T-helper 17 cell (primary cell): ENCODE measurements around the gene CLEC4C. TPM values are rescaled to one million over a fixed set of nuclear protein-coding genes. Genes with fewer than 3 reads are reported as not detected.
"Not testable (repeated sequence)": the region's sequence is repeated elsewhere in the genome, so short reads cannot be mapped to it uniquely, and the experiment has no call there.

Experiments
- ATAC-seq: fragments of 150-1000 bp; cut with Tn5 transposase; 2 replicates; pipeline ENCODE4 v1.10.0; 2021; ENCODE audit warnings: mild to moderate bottlenecking, moderate library complexity
- DNase-seq, 3 donors: peaks; one replicate each; pipeline versions ENCODE4 v3.0.0 to v3.0.0-alpha.2; 2020 to 2021
- H3K9me3 ChIP-seq: one replicate; pipeline ENCODE4 v1.7.0; 2013; ENCODE audit warnings: low read length, mild to moderate bottlenecking; ENCODE audit not compliant: control insufficient read depth, poor library complexity, severe bottlenecking
- H3K27ac Mint-ChIP-seq: one replicate; pipeline ENCODE4 v1.8.0; 2022; ENCODE audit warnings: mild to moderate bottlenecking, moderate library complexity, mixed read lengths
- H3K27me3 Mint-ChIP-seq: one replicate; pipeline ENCODE4 v1.8.0; 2022; ENCODE audit warnings: mixed read lengths
- H3K36me3 Mint-ChIP-seq: one replicate; pipeline ENCODE4 v1.8.0; 2022; ENCODE audit warnings: low read depth, mixed read lengths
- H3K4me1 Mint-ChIP-seq: one replicate; pipeline ENCODE4 v1.8.0; 2022; ENCODE audit warnings: mild to moderate bottlenecking, mixed read lengths
- H3K4me3 Mint-ChIP-seq: one replicate; pipeline ENCODE4 v1.8.0; 2022; ENCODE audit warnings: mild to moderate bottlenecking, moderate library complexity, mixed read lengths
- total RNA-seq, 4 donors: library from RNA in 2 of 4; stranded (reverse) in 2 of 4; gene quantifications; one replicate each; pipeline ENCODE4 v1.2.3 and lab custom pipeline; 2022 to 2026

Gene CLEC4C
- not detected for total RNA-seq
- 0 reads per million in 2 donors for total RNA-seq (lab: John Stamatoyannopoulos, UW)

GRCh38 chr12:7747246-7747645 lies at the start of gene CLEC4C:
CLEC4C (minus strand) TSS chr12:7747375; CDS start chr12:7747348, 27 bp downstream.
- no peak within 1 kb of the TSS for H3K4me3 Mint-ChIP-seq
- DNase-seq = no peak
- no peaks in the 10 kb centered on the region for H3K4me1 Mint-ChIP-seq
- peak within 1 kb of the TSS; percentile 14 for H3K27ac Mint-ChIP-seq
- H3K27me3 Mint-ChIP-seq = no peaks in the 10 kb centered on the region
- H3K36me3 Mint-ChIP-seq = peaks cover 7% of the 10 kb centered on the region
- no peak for ATAC-seq
- H3K9me3 ChIP-seq = no peaks in the 10 kb centered on the region

GRCh38 chr12:7793211-7793610 lies 46.0 kb upstream of the CLEC4C start:
- H3K9me3 ChIP-seq = no peaks in the 10 kb centered on the region
- H3K27ac Mint-ChIP-seq = no peak overlapping the region
- DNase-seq (no peak), ATAC-seq (no peak)
- peaks cover 25% of the 10 kb centered on the region for H3K27me3 Mint-ChIP-seq
- H3K4me1 Mint-ChIP-seq = no peaks in the 10 kb centered on the region
- no peaks in the 10 kb centered on the region for H3K36me3 Mint-ChIP-seq
- no peak overlapping the region for H3K4me3 Mint-ChIP-seq

DNA sequence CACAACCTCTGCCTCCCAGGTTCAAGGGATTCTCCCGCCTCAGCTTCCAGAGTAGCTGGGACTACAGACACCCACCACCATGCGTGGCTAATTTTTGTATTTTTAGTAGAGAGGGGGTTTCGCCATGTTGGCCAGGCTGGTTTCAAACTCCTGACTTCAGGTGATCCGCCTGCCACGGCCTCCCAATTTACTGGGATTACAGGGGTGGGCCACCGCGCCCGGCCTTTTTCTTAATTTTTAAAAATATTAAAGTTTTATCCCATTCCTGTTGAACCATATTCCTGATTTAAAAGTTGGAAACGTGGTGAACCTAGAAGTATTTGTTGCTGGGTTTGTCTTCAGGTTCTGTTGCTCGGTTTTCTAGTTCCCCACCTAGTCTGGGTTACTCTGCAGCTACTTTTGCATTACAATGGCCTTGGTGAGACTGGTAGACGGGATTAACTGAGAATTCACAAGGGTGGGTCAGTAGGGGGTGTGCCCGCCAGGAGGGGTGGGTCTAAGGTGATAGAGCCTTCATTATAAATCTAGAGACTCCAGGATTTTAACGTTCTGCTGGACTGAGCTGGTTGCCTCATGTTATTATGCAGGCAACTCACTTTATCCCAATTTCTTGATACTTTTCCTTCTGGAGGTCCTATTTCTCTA lies 41.8 kb upstream of the CLEC4C start, which contains the start of gene NANOG:
NANOG (plus strand) TSS at position 519 of the 645 bp plus-strand sequence. CDS start 213 bp downstream, outside the sequence.
- H3K9me3 ChIP-seq, DNase-seq, H3K4me3 Mint-ChIP-seq, H3K4me1 Mint-ChIP-seq, H3K27ac Mint-ChIP-seq, H3K36me3 Mint-ChIP-seq, ATAC-seq: not testable (repeated sequence)
- H3K27me3 Mint-ChIP-seq = peaks cover 36% of the 10 kb centered on the region

DNA sequence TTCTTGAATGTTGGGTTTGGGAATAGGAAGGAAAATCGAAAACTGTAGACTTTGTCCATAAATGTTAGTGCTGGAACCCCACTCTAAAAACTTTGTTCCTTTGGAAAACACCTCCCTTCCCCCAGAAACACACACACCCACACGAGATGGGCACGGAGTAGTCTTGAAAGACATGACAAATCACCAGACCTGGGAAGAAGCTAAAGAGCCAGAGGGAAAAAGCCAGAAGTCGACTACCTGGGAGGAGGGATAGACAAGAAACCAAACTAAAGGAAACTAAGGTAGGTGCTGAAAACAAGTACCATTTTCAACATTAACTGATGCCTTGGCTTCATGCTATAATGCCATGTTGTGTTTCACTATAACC lies 41.1 kb upstream of the CLEC4C start:
- H3K27ac Mint-ChIP-seq = no peak overlapping the region
- ATAC-seq (no peak), DNase-seq (no peak)
- H3K9me3 ChIP-seq = no peaks in the 10 kb centered on the region
- no peak overlapping the region for H3K4me3 Mint-ChIP-seq
- H3K27me3 Mint-ChIP-seq = peaks cover 28% of the 10 kb centered on the region
- no peaks in the 10 kb centered on the region for H3K36me3 Mint-ChIP-seq
- no peaks in the 10 kb centered on the region for H3K4me1 Mint-ChIP-seq

DNA sequence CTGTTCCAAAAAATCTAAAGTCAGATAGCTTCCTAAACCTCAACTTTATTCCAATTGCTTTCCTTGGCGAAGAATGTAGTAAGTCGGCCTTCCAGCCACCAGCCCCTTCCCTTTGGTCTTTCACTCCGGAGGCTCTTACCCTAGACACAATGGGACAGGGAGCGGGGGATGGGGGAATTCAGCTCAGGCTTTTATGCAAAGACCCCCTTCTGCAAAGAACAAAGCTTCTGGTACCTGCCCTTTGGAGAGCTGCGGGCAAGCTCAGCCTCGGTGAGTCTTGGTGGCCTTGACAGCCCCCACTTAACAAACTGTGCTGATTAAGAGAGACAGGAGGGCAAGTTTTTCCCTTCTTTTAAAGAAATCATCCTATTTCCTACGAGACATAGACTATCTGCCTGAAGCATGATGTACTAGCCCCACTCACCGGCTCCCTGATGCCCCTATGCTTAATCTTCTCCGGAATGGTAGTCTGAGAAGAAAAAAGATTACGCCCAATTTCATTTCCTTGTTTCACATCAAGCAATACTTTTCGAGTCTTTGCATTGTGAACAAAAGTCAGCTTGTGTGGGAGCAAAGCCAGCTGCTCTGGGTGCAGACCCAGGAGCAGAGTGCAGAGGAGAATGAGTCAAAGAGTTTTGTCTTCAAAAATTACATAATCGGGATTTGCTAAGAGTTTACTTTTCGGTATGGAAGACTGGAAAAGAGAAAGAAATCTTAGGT lies 40.6 kb upstream of the CLEC4C start:
- no peaks in the 10 kb centered on the region for H3K9me3 ChIP-seq
- no peaks in the 10 kb centered on the region for H3K36me3 Mint-ChIP-seq
- H3K4me1 Mint-ChIP-seq = no peaks in the 10 kb centered on the region

GRCh38 chr12:7784701-7785100 lies 37.5 kb upstream of the CLEC4C start:
- ATAC-seq = no peak
- no peak for DNase-seq
- Mint-ChIP-seq H3K4me3 (no peak overlapping the region), H3K27me3 (peaks cover 18% of the 10 kb centered on the region), H3K27ac (no peak overlapping the region), H3K36me3 (no peaks in the 10 kb centered on the region), H3K4me1 (no peaks in the 10 kb centered on the region)
- no peaks in the 10 kb centered on the region for H3K9me3 ChIP-seq

More for the DNA sequence above, 40.6 kb upstream of the CLEC4C start:
- H3K27ac Mint-ChIP-seq = no peak overlapping the region
- H3K27me3 Mint-ChIP-seq = peaks cover 28% of the 10 kb centered on the region
- H3K4me3 Mint-ChIP-seq = no peak overlapping the region
- ATAC-seq (no peak), DNase-seq (no peak)

DNA sequence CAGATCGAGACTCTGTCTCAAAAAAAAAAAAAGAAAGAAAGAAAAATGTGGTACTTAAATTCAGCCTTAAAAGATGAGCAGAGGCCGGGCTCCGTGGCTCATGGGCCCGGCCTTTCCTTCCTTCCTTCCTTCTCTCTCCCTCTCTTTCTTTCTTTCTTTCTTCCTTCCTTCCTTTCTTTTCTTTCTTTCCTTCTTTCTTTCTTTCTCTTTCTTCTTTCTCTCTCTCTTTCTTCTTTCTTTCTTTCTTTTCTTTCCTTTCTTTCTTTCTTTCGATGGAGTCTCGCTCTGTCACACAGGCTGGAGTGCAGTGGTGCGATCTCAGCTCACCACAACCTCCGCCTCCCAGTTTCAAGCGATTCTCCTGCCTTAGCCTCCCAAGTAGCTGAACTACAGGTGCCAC lies 36.3 kb upstream of the CLEC4C start:
- H3K27me3 Mint-ChIP-seq = peaks cover 13% of the 10 kb centered on the region
- not testable (repeated sequence) for H3K4me3 Mint-ChIP-seq, H3K9me3 ChIP-seq, H3K4me1 Mint-ChIP-seq, ATAC-seq, H3K36me3 Mint-ChIP-seq, H3K27ac Mint-ChIP-seq, DNase-seq

DNA sequence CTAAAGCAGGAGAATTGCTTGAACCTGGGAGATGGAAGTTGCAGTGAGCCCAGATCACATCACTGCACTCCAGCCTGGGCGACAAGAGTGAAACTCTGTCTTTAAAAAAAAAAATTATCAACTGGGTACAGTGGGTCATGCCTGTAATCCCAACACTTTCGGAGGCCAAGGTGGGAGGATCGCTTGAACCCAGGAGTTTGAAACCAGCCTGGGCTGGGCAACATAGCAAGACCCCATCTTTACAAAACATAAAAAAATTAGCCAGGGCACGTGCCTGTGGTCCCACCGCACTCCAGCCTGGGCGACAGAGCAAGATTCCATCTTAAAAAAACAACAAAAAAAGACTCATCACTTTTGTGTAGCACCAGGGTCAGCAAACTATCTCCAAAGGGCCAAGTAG lies 34.9 kb upstream of the CLEC4C start:
- H3K4me1 Mint-ChIP-seq = no peaks in the 10 kb centered on the region

GRCh38 chr12:7781274-7781673 lies 34.1 kb upstream of the CLEC4C start:
- H3K4me3 Mint-ChIP-seq = no peak overlapping the region
- H3K4me1 Mint-ChIP-seq = no peaks in the 10 kb centered on the region
- H3K27ac Mint-ChIP-seq = no peak overlapping the region
- no peaks in the 10 kb centered on the region for H3K9me3 ChIP-seq
- H3K36me3 Mint-ChIP-seq = no peaks in the 10 kb centered on the region
- no peak for ATAC-seq
- peaks cover 8% of the 10 kb centered on the region for H3K27me3 Mint-ChIP-seq
- DNase-seq = no peak

More for the DNA sequence above, 34.9 kb upstream of the CLEC4C start:
- H3K9me3 ChIP-seq = no peaks in the 10 kb centered on the region
- no peak overlapping the region for H3K27ac Mint-ChIP-seq
- no peaks in the 10 kb centered on the region for H3K36me3 Mint-ChIP-seq
- peaks cover 9% of the 10 kb centered on the region for H3K27me3 Mint-ChIP-seq
- DNase-seq = no peak
- no peak overlapping the region for H3K4me3 Mint-ChIP-seq
- ATAC-seq = no peak

GRCh38 chr12:7769999-7770398 lies 22.8 kb upstream of the CLEC4C start:
- DNase-seq = no peak
- H3K36me3 Mint-ChIP-seq = no peaks in the 10 kb centered on the region
- no peak overlapping the region for H3K4me3 Mint-ChIP-seq
- H3K27me3 Mint-ChIP-seq = peaks cover 14% of the 10 kb centered on the region
- ATAC-seq = no peak
- H3K9me3 ChIP-seq = no peaks in the 10 kb centered on the region
- H3K4me1 Mint-ChIP-seq = peaks cover 3% of the 10 kb centered on the region
- no peak overlapping the region for H3K27ac Mint-ChIP-seq

DNA sequence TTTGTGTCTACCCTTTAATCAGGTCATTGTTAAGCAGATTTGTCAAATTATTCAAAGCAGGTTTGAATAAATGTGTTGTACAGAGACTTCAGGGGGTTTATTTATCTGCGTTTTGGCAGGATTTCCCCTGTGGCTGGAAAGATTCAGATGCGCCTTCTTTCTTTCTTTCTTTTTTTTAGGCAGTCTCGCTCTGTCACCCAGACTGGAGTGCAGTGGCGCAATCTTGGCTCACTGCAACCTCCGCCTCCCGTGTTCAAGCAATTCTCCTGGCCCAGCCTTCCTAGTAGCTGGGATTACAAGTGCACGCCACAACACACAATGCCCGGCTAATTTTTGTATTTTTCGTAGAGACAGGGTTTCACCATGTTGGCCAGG lies 11.6 kb upstream of the CLEC4C start:
- no peak overlapping the region for H3K4me3 Mint-ChIP-seq
- no peaks in the 10 kb centered on the region for H3K36me3 Mint-ChIP-seq
- no peak overlapping the region for H3K27ac Mint-ChIP-seq
- DNase-seq = no peak
- H3K27me3 Mint-ChIP-seq = peaks cover 8% of the 10 kb centered on the region
- ATAC-seq = no peak
- H3K9me3 ChIP-seq = no peaks in the 10 kb centered on the region
- peaks cover 3% of the 10 kb centered on the region for H3K4me1 Mint-ChIP-seq

- Mint-ChIP-seq H3K27me3 (peaks cover 8% of the 10 kb centered on the region), H3K27ac (no peak overlapping the region), H3K4me1 (peaks cover 5% of the 10 kb centered on the region), H3K36me3 (no peaks in the 10 kb centered on the region), H3K4me3 (no peak overlapping the region)
- no peak for DNase-seq
- no peak for ATAC-seq
- no peaks in the 10 kb centered on the region for H3K9me3 ChIP-seq
Measured at GRCh38 chr12:7756993-7757392, 9.8 kb upstream of the CLEC4C start.

GRCh38 chr12:7755668-7756067 lies 8.5 kb upstream of the CLEC4C start:
- not testable (repeated sequence) for H3K9me3 ChIP-seq, H3K4me1 Mint-ChIP-seq, H3K4me3 Mint-ChIP-seq, DNase-seq, H3K27me3 Mint-ChIP-seq, H3K36me3 Mint-ChIP-seq, ATAC-seq, H3K27ac Mint-ChIP-seq
